ENCODE data around the gene SYNE1.
"Not testable (repeated sequence)": the region's sequence is repeated elsewhere in the genome, so short reads cannot be mapped to it uniquely, and the experiment has no call there.

SYNE1 gene

DNA sequence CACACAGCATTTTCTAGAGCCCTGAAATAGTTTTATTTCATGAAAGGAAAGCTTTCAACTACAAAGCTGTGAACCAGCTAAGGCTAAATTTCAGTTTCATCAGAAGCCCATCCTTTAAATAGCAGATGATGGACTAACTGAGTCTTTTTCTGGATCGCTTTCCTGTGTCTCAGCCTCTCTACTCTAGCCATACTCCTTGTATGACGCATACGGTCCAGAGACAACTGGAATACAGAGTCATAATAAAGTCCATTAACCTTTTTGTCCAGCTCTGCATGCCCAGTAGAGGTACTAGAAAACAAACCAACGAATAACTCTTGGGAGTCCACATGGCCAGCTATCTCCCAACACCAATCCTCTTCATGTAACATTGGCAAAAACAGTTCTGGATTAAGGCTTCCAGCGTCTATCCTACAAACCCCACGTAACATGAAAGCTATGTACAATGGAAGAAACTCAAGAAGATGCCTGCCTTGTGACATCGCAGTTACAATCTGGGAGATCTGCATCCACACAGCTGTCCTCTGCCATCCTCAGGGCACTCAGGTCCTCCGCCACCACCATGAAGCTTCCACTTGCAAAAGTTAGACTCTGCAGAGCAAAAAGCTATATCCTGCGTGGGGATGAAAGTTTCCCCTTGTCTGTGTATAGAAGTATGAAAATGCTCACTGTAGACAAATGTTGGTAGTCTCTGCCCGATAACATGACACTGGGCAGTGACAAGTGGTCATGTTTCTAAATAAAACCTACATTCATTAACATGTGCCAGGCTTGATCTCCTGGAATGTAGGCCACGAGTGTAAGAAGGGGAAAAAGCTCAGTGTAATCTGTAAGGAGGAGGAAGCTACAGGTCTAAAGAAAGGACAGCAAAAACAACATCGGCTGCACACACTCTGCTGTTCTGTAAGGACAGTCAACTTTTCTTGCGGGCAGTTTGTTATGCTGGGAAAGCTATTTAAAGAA is 469.2 kb downstream of the SYNE1 start:
- DNase-seq: no peak

- DNase-seq: no peak
Observed at GRCh38 chr6:152166897-152167296, 470.3 kb downstream of the SYNE1 start.

GRCh38 chr6:152166497-152166896 is 470.7 kb downstream of the SYNE1 start:
- no peak for DNase-seq

DNA sequence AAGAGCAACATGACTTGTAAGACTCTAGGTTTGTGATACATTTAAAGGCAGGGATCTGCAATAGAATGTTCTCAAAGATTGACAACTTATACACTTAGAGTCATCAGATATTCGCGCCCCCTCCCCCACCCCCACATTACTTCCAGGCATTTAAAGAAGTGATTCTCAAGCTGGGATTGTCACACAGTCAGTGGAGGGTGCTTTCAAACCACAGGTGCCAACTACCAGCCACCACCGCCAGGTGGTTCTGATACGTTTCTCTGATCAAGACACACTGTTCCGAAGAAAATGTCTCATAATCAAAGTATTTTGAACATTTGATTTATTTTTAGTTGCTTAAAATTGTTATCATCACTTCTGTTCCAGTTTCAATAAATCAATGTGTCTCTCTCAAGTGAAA is 472.2 kb downstream of the SYNE1 start:
- DNase-seq: no peak

DNA sequence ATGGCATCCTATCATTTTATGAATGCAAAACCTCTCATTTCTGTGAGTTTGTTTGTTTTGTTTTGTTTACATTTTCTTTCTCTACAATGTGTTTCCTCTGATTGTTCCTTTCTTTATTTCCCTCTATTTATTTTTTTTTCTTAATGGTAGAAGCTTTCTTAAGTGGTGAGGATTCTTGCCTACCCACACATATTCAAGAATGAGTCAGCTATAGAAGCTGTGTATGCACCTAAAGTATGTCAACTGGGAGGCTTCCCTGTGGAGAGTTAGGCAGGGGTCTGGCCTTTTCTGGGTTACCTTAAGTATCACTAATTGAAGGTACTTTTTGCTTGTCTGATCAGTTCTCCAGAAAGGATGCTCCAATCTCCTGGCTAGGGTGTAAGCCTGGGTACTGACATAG is 475.7 kb downstream of the SYNE1 start:
- DNase-seq: no peak

DNA sequence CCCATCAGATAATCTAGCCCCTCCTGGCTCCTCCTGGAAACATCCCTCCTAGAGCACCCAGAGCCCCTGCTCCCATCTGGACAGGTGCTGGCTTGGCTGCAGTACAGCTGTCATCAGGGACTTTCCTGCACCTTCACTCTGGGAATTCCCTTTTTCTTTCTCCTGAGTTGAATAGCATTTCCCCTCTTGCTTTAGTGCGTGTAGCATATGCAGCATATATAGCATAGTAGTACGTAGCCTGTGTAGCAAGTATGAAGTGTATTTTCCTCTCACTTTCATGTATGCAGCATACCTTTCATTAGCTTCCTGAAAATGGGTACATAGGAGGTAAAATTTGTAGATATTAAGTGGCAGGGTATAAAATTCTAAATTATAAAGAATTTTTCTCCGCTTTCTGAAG is 476.8 kb downstream of the SYNE1 start:
- no peak for DNase-seq

DNA sequence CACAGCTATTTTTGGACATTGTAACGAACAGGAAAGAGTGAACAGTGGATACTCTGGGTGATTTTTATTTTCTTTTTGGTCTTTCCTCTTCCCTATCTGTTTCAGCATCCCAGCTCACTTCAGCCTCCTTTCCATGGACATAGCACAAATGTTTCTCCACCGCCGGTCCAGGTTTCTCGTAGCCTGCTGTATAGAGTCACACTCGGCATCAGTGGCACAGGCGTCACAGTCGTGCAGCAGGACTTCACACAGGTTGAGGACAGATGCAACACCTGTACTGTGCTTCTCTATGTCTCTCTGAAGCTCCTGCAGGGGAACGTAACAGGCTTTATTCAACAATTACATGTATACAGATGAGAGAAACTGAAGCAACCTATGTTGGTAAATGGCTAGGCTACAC is 481.4 kb downstream of the SYNE1 start:
- no peak for DNase-seq

DNA sequence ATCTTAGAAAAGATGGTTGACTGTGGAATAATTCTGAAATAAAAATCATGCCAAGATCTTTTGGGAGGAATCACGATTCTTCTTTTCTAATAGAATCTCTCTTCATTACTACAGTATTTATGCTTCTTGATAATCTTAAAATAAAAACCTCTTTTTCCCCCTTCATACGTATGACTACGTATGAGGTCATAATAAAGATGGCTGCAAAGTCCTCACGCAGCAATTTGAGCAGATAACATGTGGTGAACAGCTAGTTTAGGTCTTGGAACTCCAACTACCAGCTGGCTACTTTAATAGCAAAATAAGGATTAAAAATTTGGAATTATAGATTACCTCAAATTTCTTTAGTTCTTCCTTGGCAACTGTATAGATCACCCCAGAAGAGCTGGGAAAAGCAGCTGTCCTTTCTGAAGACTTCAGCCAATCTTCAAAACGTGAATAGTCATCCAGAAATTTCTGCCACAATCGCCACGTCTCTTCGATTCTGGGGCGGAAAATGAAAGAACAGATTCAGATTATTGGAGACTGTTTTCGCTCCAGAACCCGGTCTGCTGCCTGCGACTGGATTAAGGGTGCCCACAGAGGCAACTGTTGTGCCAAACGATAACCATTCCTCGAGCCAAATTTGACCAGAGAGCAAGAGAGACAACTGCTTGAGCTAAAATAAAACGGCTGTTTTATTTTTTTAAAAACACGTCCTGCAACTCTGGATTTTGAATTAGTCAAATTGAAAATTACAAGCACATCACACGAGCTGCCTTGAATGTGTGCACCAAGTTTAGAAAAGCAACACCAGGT is 482.4 kb downstream of the SYNE1 start:
- no peak for DNase-seq

- DNase-seq: no peak
Observed at GRCh38 chr6:152151920-152152319, 485.2 kb downstream of the SYNE1 start.

GRCh38 chr6:152150196-152150595 is 487.0 kb downstream of the SYNE1 start:
- DNase-seq: no peak

GRCh38 chr6:152148412-152148811 is 488.8 kb downstream of the SYNE1 start:
- no peak for DNase-seq

DNA sequence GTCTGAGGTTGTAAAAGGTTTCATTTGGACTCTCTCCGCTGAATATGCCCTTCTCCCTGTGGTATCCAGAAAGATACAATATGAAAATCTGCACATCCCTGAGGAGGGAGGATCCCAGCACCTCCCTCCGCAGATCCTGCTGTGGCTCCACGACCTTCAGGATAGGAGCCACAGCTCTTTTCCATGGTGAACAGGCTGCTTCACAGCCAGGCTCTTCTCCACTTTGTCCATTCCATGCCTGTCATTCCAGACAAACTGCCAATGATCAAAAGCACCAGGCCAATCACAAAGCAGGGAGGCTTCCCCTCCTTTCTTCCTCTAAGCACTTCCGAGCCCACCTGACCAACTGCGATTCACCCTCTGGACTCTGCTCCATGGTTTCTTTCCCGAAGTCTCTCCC is 489.9 kb downstream of the SYNE1 start:
- DNase-seq: no peak

DNA sequence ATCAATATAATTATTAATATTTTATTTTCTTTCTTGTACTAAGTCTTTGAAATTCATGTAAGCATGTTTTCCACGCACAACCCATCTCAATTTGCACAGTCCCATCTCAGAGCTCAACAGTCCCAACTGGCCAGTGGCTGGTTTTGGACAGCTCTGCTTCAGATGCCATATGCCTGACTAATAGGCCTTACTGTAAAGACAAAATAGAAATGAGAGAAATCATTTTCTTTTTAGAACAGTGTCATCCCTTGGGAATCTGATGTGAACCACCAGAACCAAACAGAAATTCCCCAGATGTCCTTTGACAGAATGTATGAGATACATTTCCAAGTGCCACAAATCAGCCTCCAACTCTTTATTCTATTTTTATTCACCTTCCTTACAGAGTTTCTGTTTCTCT is 490.8 kb downstream of the SYNE1 start:
- DNase-seq: no peak

DNA sequence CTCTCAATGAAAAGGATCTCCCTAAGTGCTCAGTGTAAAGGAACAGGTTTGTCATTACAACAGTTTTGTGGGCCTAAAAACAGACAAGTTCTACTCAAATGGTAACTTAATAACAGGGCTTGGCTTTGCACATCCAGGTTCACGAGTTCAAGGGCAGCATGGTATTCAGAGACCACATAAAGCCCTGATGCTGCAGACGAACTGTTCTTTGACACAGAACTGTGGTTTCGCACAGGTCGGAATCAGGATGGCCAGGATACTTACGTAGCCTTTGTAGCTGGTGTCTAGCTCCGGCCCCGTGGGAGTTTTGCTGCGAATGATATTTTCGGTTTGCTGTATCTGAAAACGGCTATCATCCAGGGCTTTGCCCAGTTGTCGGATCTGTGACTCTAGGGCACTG is 493.8 kb downstream of the SYNE1 start:
- no peak for DNase-seq

- no peak for DNase-seq
Observed at GRCh38 chr6:152142105-152142504, 495.1 kb downstream of the SYNE1 start.

GRCh38 chr6:152138344-152138743 is 498.8 kb downstream of the SYNE1 start:
- DNase-seq: not testable (repeated sequence)

DNA sequence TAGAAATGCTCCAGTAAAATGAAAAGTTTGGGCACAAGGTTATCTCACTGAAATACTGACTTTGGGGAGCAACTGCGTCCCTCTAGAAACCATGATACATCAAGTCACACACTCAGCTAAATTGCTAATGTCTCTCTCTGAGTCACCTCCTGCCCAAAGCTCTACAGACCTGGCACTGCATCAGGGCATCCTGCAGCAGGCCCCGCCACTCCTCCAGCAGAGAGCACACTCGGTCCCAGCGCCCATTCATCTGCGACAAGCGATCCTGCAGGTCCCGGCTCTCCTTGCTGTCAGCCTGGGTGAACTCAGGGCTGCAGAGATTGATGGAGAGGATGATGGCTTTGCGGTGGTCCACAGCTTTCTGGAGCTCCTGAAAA is 500.7 kb downstream of the SYNE1 start:
- no peak for DNase-seq

DNA sequence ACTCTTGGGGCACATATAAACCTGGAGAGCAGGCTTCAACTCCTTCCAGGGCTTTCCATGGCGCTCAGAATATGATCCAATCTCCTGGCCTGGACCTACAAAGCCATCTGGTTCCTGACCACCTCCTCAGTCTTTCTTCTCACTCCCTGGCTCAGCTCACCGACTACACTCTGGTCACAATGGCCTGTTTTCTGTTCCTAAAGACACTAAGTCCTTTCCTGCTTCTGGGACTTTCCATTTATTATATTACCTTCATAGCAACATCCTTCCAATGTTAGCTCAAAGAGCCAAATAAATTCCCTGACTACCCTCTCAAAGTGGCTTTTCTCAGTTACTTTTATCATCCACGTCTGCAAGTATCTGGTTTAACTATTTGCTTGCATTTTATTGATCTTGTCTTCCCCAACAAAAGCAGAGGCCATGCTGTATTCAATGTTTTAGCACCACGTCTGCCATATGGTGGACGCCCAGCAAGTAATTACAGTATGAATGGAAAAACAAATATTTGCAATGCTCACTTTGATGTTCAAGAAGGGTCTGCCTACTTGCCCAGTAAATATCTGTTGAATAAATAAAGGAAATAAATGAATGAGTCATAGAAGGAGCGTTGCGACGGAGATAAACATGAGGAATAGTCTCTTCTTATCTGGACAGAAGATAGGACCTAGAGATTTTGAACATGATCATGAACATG is 501.3 kb downstream of the SYNE1 start:
- no peak for DNase-seq

- no peak for DNase-seq
Observed at GRCh38 chr6:152130441-152130840, 506.7 kb downstream of the SYNE1 start.

GRCh38 chr6:152129691-152130151 is 507.4 kb downstream of the SYNE1 start:
- no peak for DNase-seq

- no peak for DNase-seq
Observed at GRCh38 chr6:152127432-152128165, 509.6 kb downstream of the SYNE1 start.

GRCh38 chr6:152124429-152125074 is 512.6 kb downstream of the SYNE1 start:
- no peak for DNase-seq
